ENCODE measurements around the gene EPM2AIP1. TPM values are rescaled to one million over a fixed set of nuclear protein-coding genes. Genes with fewer than 3 reads are reported as not detected.

The EPM2AIP1 gene
- total RNA-seq, 1 donor from 2014 or later: 16.5 TPM

GRCh38 chr3:37029516-37030163 is 36.7 kb upstream of the EPM2AIP1 start:
- Mint-ChIP-seq H3K36me3 (ENCODE audit: low read depth, unreplicated experiment) (peaks cover 32% of the 10 kb centered on the region), H3K27ac (ENCODE audit: unreplicated experiment) (no peak overlapping the region), H3K4me3 (ENCODE audit: unreplicated experiment) (no peak overlapping the region), H3K27me3 (ENCODE audit: low read depth, unreplicated experiment) (no peaks in the 10 kb centered on the region), H3K9me3 (ENCODE audit: unreplicated experiment) (no peaks in the 10 kb centered on the region), H3K4me1 (ENCODE audit: low read depth, unreplicated experiment) (peaks cover 14% of the 10 kb centered on the region)
- Histone ChIP-seq H3K4me1 (ENCODE audit: insufficient read depth, low read length) (no peaks in the 10 kb centered on the region), H3K27me3 (ENCODE audit: insufficient read depth, low read length) (no peaks in the 10 kb centered on the region), H3K79me2 (ENCODE audit: insufficient read depth, low read length) (no peaks in the 10 kb centered on the region), H3K36me3 (ENCODE audit: insufficient read depth, low read length) (peaks cover 49% of the 10 kb centered on the region), H3K9ac (ENCODE audit: low read length) (no peak overlapping the region), H3K4me2 (ENCODE audit: low read length) (no peak overlapping the region), H3K9me3 (ENCODE audit: insufficient read depth, low read depth, low read length) (no peaks in the 10 kb centered on the region), H3K4me3 (ENCODE audit: insufficient read depth, low read depth, low read length) (no peak overlapping the region), H3K27ac (ENCODE audit: low read depth, low read length) (no peak overlapping the region), H2AFZ (ENCODE audit: low read depth, low read length) (no peak overlapping the region), H4K20me1 (ENCODE audit: insufficient read depth, low read length) (peaks cover 5% of the 10 kb centered on the region)
- FAIRE-seq (no peak), DNase-seq (ENCODE audit: low read depth) (no peak)
- TF ChIP-seq CTCF (IDR thresholded peaks at IDR 0.05; ENCODE audit: insufficient read depth, low read depth, low read length) (no peak), EZH2 (IDR thresholded peaks at IDR 0.05; ENCODE audit: insufficient read depth, low read length) (no peak)

GRCh38 chr3:37029111-37029510 is 36.2 kb upstream of the EPM2AIP1 start:
- peaks cover 49% of the 10 kb centered on the region for H3K36me3 ChIP-seq (ENCODE audit: insufficient read depth, low read length)
- H4K20me1 ChIP-seq (ENCODE audit: insufficient read depth, low read length): peaks cover 5% of the 10 kb centered on the region
- Mint-ChIP-seq H3K4me3 (ENCODE audit: unreplicated experiment) (no peak overlapping the region), H3K27ac (ENCODE audit: unreplicated experiment) (no peak overlapping the region), H3K36me3 (ENCODE audit: low read depth, unreplicated experiment) (peaks cover 33% of the 10 kb centered on the region), H3K9me3 (ENCODE audit: unreplicated experiment) (no peaks in the 10 kb centered on the region), H3K27me3 (ENCODE audit: low read depth, unreplicated experiment) (no peaks in the 10 kb centered on the region), H3K4me1 (ENCODE audit: low read depth, unreplicated experiment) (peaks cover 14% of the 10 kb centered on the region)
- no peaks in the 10 kb centered on the region for H3K9me3 ChIP-seq (ENCODE audit: insufficient read depth, low read depth, low read length)
- no peaks in the 10 kb centered on the region for H3K79me2 ChIP-seq (ENCODE audit: insufficient read depth, low read length)
- no peak overlapping the region for H3K27ac ChIP-seq (ENCODE audit: low read depth, low read length)
- no peak overlapping the region for H2AFZ ChIP-seq (ENCODE audit: low read depth, low read length)
- FAIRE-seq (no peak), DNase-seq (ENCODE audit: low read depth) (no peak)
- no peak for TF ChIP-seq EZH2 (IDR thresholded peaks at IDR 0.05; ENCODE audit: insufficient read depth, low read length)
- TF ChIP-seq CTCF (IDR thresholded peaks at IDR 0.05; ENCODE audit: insufficient read depth, low read depth, low read length): no peak
- H3K9ac ChIP-seq (ENCODE audit: low read length): no peak overlapping the region
- H3K4me3 ChIP-seq (ENCODE audit: insufficient read depth, low read depth, low read length): no peak overlapping the region
- no peaks in the 10 kb centered on the region for H3K27me3 ChIP-seq (ENCODE audit: insufficient read depth, low read length)
- no peaks in the 10 kb centered on the region for H3K4me1 ChIP-seq (ENCODE audit: insufficient read depth, low read length)
- H3K4me2 ChIP-seq (ENCODE audit: low read length): no peak overlapping the region

- Mint-ChIP-seq H3K4me1 (ENCODE audit: low read depth, unreplicated experiment) (peaks cover 14% of the 10 kb centered on the region), H3K27ac (ENCODE audit: unreplicated experiment) (no peak overlapping the region), H3K9me3 (ENCODE audit: unreplicated experiment) (no peaks in the 10 kb centered on the region), H3K36me3 (ENCODE audit: low read depth, unreplicated experiment) (peaks cover 32% of the 10 kb centered on the region), H3K27me3 (ENCODE audit: low read depth, unreplicated experiment) (no peaks in the 10 kb centered on the region), H3K4me3 (ENCODE audit: unreplicated experiment) (no peak overlapping the region)
- H3K9ac ChIP-seq (ENCODE audit: low read length): no peak overlapping the region
- no peaks in the 10 kb centered on the region for H3K9me3 ChIP-seq (ENCODE audit: insufficient read depth, low read depth, low read length)
- no peak overlapping the region for H3K27ac ChIP-seq (ENCODE audit: low read depth, low read length)
- FAIRE-seq (no peak), DNase-seq (ENCODE audit: low read depth) (no peak)
- peaks cover 5% of the 10 kb centered on the region for H4K20me1 ChIP-seq (ENCODE audit: insufficient read depth, low read length)
- no peak overlapping the region for H3K4me2 ChIP-seq (ENCODE audit: low read length)
- no peak overlapping the region for H3K4me3 ChIP-seq (ENCODE audit: insufficient read depth, low read depth, low read length)
- no peaks in the 10 kb centered on the region for H3K27me3 ChIP-seq (ENCODE audit: insufficient read depth, low read length)
- no peak overlapping the region for H2AFZ ChIP-seq (ENCODE audit: low read depth, low read length)
- H3K36me3 ChIP-seq (ENCODE audit: insufficient read depth, low read length): peaks cover 45% of the 10 kb centered on the region
- TF ChIP-seq EZH2 (IDR thresholded peaks at IDR 0.05; ENCODE audit: insufficient read depth, low read length): no peak
- TF ChIP-seq CTCF (IDR thresholded peaks at IDR 0.05; ENCODE audit: insufficient read depth, low read depth, low read length): no peak
- H3K79me2 ChIP-seq (ENCODE audit: insufficient read depth, low read length): no peaks in the 10 kb centered on the region
- H3K4me1 ChIP-seq (ENCODE audit: insufficient read depth, low read length): no peaks in the 10 kb centered on the region
Measured at GRCh38 chr3:37028329-37028728, 35.4 kb upstream of the EPM2AIP1 start.
